OCI-LY3 (cell line): ENCODE results near the gene SYT2.

ENCODE experiments used
- CTCF ChIP-seq: fragments of 200-600, 300-600 bp; sonication (generic); IDR thresholded peaks from 2 replicates; pipeline ENCODE4 v1.5.1; 2014; ENCODE audit warnings: antibody characterized with exemption, low read length, low read depth
- EZH2phosphoT487 ChIP-seq: fragments of 200-600 bp; shearing (Covaris generic); IDR thresholded peaks from 2 replicates; pipeline ENCODE4 v1.6.1; 2018; ENCODE audit warnings: antibody characterized with exemption, mixed run types, low read depth

GRCh38 chr1:202649553-202650392 is 60.5 kb downstream of the SYT2 start:
- TF ChIP-seq CTCF, result no peak
- no peak for TF ChIP-seq EZH2phosphoT487
